ENCODE measurements around the gene TRAF5.
A peak's percentile ranks its signal among the peaks of the same experiment; 100 is the strongest.
"Not testable (repeated sequence)": the region's sequence is repeated elsewhere in the genome, so short reads cannot be mapped to it uniquely, and the experiment has no call there.

The TRAF5 gene

GRCh38 chr1:211378844-211379243, 52.2 kb downstream of the TRAF5 start:
- no peak for DNase-seq (ENCODE audit: low read depth)

GRCh38 chr1:211379446-211379845, 52.8 kb downstream of the TRAF5 start:
- DNase-seq (ENCODE audit: low read depth): no peak

- no peak for DNase-seq (ENCODE audit: low read depth)
Measured at GRCh38 chr1:211381481-211382181, 55.0 kb downstream of the TRAF5 start.

- DNase-seq (ENCODE audit: low read depth): no peak
Measured at GRCh38 chr1:211382182-211382713, 55.6 kb downstream of the TRAF5 start.

GRCh38 chr1:211382714-211383480, 56.3 kb downstream of the TRAF5 start:
- peak; percentile 79 for DNase-seq (ENCODE audit: low read depth)

GRCh38 chr1:211384524-211384923, 57.9 kb downstream of the TRAF5 start:
- DNase-seq (ENCODE audit: low read depth): no peak

GRCh38 chr1:211386921-211387320, 60.3 kb downstream of the TRAF5 start:
- no peak for DNase-seq (ENCODE audit: low read depth)

GRCh38 chr1:211390829-211391228, 64.2 kb downstream of the TRAF5 start:
- not testable (repeated sequence) for DNase-seq (ENCODE audit: low read depth)

- no peak for DNase-seq (ENCODE audit: low read depth)
Measured at GRCh38 chr1:211393203-211393602, 66.6 kb downstream of the TRAF5 start.

GRCh38 chr1:211398266-211398930, 71.8 kb downstream of the TRAF5 start:
- DNase-seq (ENCODE audit: low read depth): not testable (repeated sequence)

- not testable (repeated sequence) for DNase-seq (ENCODE audit: low read depth)
Measured at GRCh38 chr1:211399851-211400393, 73.3 kb downstream of the TRAF5 start.

GRCh38 chr1:211401751-211402150, 75.1 kb downstream of the TRAF5 start:
- not testable (repeated sequence) for DNase-seq (ENCODE audit: low read depth)

GRCh38 chr1:211406086-211406485, 79.5 kb downstream of the TRAF5 start:
- DNase-seq (ENCODE audit: low read depth): not testable (repeated sequence)

- DNase-seq (ENCODE audit: low read depth): not testable (repeated sequence)
Measured at GRCh38 chr1:211407749-211408148, 81.1 kb downstream of the TRAF5 start.

- DNase-seq (ENCODE audit: low read depth): no peak
Measured at GRCh38 chr1:211411639-211412038, 85.0 kb downstream of the TRAF5 start.

GRCh38 chr1:211415700-211416099, 89.1 kb downstream of the TRAF5 start:
- no peak for DNase-seq (ENCODE audit: low read depth)

GRCh38 chr1:211416246-211416627, 89.6 kb downstream of the TRAF5 start:
- peak; percentile 15 for DNase-seq (ENCODE audit: low read depth)

GRCh38 chr1:211416628-211417323, 90.1 kb downstream of the TRAF5 start:
- DNase-seq (ENCODE audit: low read depth): peak; percentile 29

- no peak for DNase-seq (ENCODE audit: low read depth)
Measured at GRCh38 chr1:211420389-211420788, 93.8 kb downstream of the TRAF5 start.

- no peak for DNase-seq (ENCODE audit: low read depth)
Measured at GRCh38 chr1:211420845-211421454, 94.3 kb downstream of the TRAF5 start.

GRCh38 chr1:211424018-211424417, 97.4 kb downstream of the TRAF5 start:
- no peak for DNase-seq (ENCODE audit: low read depth)

All from stimulated activated CD8-positive, alpha-beta memory T cell treated with anti-CD3 and anti-CD28 coated beads, Interleukin-4, amount 100 ng/mL, for 24 hours (primary cell).